Measurements from ENCODE around the gene RPS6KA5. TPM values are rescaled to one million over a fixed set of nuclear protein-coding genes. Genes with fewer than 3 reads are reported as not detected.

Gene RPS6KA5
- total RNA-seq, 2 donors from 2014 or later: 5.3 to 9.6 TPM

GRCh38 chr14:91012045-91012444 is 48.4 kb downstream of the RPS6KA5 start:
- no peak for DNase-seq (ENCODE audit: low spot score)
- Histone ChIP-seq H3K9me3 (no peaks in the 10 kb centered on the region), H3K27me3 (no peaks in the 10 kb centered on the region), H3K4me1 (peaks cover 0 to 7% of the 10 kb centered on the region in 2 donors), H3K27ac (no peak overlapping the region), H3K36me3 (no peaks in the 10 kb centered on the region), H3K4me3 (no peak overlapping the region)
- no peak for TF ChIP-seq CTCF (IDR thresholded peaks at IDR 0.05)

- Histone ChIP-seq H3K27me3 (no peaks in the 10 kb centered on the region), H3K36me3 (no peaks in the 10 kb centered on the region), H3K9me3 (no peaks in the 10 kb centered on the region), H3K4me3 (no peak overlapping the region), H3K4me1 (peaks cover 0 to 6% of the 10 kb centered on the region in 2 donors), H3K27ac (no peak overlapping the region)
- DNase-seq (ENCODE audit: low spot score): no peak
- TF ChIP-seq CTCF (IDR thresholded peaks at IDR 0.05): no peak
These were observed 50.3 kb downstream of the RPS6KA5 start for GRCh38 chr14:91010153-91010533.

GRCh38 chr14:91009501-91010152 is 50.8 kb downstream of the RPS6KA5 start:
- no peaks in the 10 kb centered on the region for H3K36me3 ChIP-seq
- no peaks in the 10 kb centered on the region for H3K9me3 ChIP-seq
- H3K4me3 ChIP-seq: no peak overlapping the region
- peak overlapping the region in 1 of 2 donors; percentile 29 for H3K27ac ChIP-seq
- no peak for TF ChIP-seq CTCF (IDR thresholded peaks at IDR 0.05)
- no peaks in the 10 kb centered on the region for H3K27me3 ChIP-seq
- H3K4me1 ChIP-seq: peaks cover 0 to 6% of the 10 kb centered on the region in 2 donors
- DNase-seq (ENCODE audit: low spot score): no peak

GRCh38 chr14:91008759-91009409 is 51.6 kb downstream of the RPS6KA5 start:
- Histone ChIP-seq H3K4me1 (peaks cover 0 to 6% of the 10 kb centered on the region in 2 donors), H3K27ac (peak overlapping the region in 1 of 2 donors; percentile 29), H3K27me3 (no peaks in the 10 kb centered on the region), H3K9me3 (no peaks in the 10 kb centered on the region), H3K36me3 (no peaks in the 10 kb centered on the region), H3K4me3 (no peak overlapping the region)
- DNase-seq (ENCODE audit: low spot score): peak; percentile 65
- no peak for TF ChIP-seq CTCF (IDR thresholded peaks at IDR 0.05)

- TF ChIP-seq CTCF (IDR thresholded peaks at IDR 0.05): no peak
- no peak overlapping the region for H3K27ac ChIP-seq
- no peaks in the 10 kb centered on the region for H3K4me1 ChIP-seq
- no peaks in the 10 kb centered on the region for H3K27me3 ChIP-seq
- no peaks in the 10 kb centered on the region for H3K36me3 ChIP-seq
- H3K4me3 ChIP-seq: no peak overlapping the region
- H3K9me3 ChIP-seq: no peaks in the 10 kb centered on the region
- no peak for DNase-seq (ENCODE audit: low spot score)
These were observed 54.7 kb downstream of the RPS6KA5 start for GRCh38 chr14:91005716-91006115.
